ENCODE measurements around the gene IGLL5.

Gene IGLL5

GRCh38 chr22:22943521-22944267 lies 56.1 kb downstream of the IGLL5 start:
- H3K4me3 ChIP-seq (ENCODE audit: low read length) = no peak overlapping the region
- no peak for DNase-seq (ENCODE audit: low read depth, low spot score)

GRCh38 chr22:22944268-22944985 lies 56.8 kb downstream of the IGLL5 start:
- no peak for DNase-seq (ENCODE audit: low read depth, low spot score)
- H3K4me3 ChIP-seq (ENCODE audit: low read length) = no peak overlapping the region

- DNase-seq (ENCODE audit: low read depth, low spot score) = no peak
- no peak overlapping the region for H3K4me3 ChIP-seq (ENCODE audit: low read length)
These were observed 57.6 kb downstream of the IGLL5 start for GRCh38 chr22:22945195-22945594.

Data from Jurkat, Clone E6-1 (cell line).